NCI-H2227 treated with DMSO at 0.1 percent for 48 hours (cell line): Measurements from ENCODE around the gene CAPSL.
"Not testable (repeated sequence)": the region's sequence is repeated elsewhere in the genome, so short reads cannot be mapped to it uniquely, and the experiment has no call there.

Source experiments
- DNase-seq: peaks from one replicate; lab custom pipeline; 2025; lab: John Stamatoyannopoulos, UW

The CAPSL gene

DNA sequence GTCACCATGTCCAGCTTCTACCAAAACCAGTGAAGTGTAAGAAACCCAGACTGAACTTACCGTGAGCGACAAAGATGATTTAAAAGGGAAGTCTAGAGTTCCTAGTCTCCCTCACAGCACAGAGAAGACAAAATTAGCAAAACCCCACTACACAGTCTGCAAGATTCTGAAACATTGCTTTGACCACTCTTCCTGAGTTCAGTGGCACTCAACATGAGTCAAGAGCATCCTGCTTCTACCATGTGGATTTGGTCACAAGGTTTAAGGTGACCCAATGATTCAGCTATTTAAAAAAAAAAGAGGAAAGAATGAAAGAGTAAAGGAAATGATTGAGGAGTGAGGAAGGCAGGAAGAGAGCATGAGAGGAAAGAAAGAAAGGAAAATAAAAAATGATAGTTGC, 62.0 kb downstream of the CAPSL start:
- DNase-seq, result no peak

DNA sequence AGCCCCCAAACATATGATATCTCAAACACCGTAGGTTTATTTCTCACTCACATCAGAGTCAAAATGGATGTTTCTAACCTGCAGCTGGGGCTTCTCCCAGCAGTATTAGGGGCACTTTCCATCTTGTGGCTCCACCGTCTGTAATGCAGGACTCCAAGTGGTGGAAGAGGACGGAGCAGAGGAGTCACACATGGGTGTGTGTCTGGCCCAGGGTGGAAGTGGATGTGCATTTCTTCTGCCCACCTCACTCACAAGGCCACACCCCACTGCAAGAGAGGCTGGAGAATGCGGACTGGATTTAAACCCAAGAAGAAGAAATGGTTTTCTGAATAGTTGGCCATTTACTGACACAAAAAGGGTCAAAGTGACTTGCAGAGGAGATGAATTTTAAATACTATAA, 67.8 kb downstream of the CAPSL start:
- DNase-seq, result no peak

GRCh38 chr5:35869685-35870277, 68.6 kb downstream of the CAPSL start:
- no peak for DNase-seq

GRCh38 chr5:35867998-35868397, 70.4 kb downstream of the CAPSL start:
- DNase-seq, result no peak

DNA sequence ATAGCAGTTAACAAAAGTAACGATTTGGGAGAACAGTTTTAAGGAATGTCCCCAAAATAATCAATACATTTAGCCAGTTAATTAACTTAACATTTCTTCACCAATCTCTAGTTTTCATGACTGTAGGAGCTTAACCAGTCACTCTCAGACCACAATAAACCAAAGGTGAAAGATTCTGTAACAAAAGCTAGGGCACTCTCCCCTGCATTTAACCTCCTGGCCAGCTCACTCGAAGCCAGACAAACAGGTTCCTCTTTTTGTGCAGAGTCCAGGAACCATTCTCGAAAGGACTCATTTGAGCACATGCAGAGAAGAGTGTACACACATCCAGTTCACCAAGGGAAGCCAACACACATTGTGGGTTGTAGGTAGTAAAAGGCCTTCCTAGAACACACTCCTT, 75.3 kb downstream of the CAPSL start:
- DNase-seq, result no peak

DNA sequence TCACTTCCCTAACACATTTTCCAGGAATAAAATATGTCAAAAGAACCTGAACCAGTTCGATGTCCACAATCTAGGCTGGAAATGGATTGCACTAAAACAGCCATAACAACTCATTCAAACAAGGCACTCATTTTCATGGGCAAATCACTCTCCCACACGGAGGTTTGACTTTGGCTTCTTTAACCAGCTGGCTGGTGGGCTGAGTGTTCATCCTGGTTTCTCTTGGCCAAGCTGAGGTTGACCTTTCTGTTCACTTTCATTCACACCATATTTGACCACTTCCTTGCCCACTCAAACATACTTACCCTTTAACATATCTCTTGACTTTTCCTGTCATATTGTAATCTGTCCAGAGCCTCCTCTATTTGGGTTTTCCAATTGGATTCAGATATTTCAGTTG, 76.3 kb downstream of the CAPSL start:
- DNase-seq, result no peak

DNA sequence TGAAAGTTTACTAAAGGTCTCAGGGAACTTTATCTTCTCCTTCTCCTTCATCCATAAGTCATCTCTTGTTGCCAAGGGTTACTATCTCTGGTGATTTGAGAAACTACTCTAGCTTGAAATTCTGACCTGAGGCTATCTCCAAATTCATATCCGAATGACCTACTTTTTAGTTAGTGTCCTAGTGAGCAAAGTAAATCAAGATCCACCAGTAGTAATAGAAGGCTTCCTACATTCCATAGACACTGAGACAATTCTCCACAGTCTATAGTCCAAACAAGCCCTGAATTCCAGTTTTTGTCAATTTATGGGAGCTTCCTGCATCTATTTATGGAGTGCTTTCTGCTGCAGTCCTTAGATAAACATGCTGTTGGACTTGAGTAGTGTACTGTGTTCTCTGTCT, 76.7 kb downstream of the CAPSL start:
- DNase-seq, result no peak

DNA sequence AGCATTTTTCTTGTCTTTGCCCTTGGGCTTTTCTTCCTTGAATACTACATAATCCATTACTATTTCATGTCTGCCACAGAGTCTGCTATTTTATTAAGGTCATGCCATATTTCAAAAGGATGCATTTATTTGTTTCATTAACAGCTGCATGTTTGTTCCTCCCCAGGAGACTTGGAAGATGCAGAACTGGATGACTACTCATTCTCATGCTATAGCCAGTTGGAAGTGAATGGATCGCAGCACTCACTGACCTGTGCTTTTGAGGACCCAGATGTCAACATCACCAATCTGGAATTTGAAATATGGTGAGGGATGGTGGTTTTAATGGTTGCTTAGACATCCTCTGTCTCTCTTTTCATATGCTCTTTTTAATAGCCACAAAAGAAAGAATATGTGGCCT, 77.7 kb downstream of the CAPSL start:
- no peak for DNase-seq

GRCh38 chr5:35859101-35859661, 79.2 kb downstream of the CAPSL start:
- DNase-seq, result no peak

- DNase-seq, result no peak
Observed at GRCh38 chr5:35857606-35858205, 80.7 kb downstream of the CAPSL start.

DNA sequence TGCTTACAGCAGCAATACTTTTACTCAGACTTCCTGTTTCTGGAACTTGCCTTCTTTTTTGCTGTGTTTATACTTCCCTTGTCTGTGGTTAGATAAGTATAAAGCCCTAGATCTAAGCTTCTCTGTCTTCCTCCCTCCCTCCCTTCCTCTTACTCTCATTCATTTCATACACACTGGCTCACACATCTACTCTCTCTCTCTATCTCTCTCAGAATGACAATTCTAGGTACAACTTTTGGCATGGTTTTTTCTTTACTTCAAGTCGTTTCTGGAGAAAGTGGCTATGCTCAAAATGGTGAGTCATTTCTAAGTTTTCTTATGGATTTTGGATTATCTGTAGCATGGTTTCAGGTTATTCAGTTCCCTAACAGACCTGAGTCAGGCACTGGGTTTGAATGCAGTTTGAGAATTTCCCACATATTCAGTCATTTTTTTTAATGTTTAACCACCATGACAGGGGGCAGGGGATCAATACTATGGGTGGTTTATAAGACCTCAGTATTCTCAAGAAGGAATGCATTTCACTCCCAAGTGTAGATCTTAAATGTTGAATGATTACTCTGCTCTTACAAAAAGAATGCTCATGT, 81.6 kb downstream of the CAPSL start, which contains the start of gene IL7R:
Gene IL7R (plus strand): TSS at position 127 of the 587 bp plus-strand sequence. CDS start 87 bp downstream, at position 214.
- no peak for DNase-seq

DNA sequence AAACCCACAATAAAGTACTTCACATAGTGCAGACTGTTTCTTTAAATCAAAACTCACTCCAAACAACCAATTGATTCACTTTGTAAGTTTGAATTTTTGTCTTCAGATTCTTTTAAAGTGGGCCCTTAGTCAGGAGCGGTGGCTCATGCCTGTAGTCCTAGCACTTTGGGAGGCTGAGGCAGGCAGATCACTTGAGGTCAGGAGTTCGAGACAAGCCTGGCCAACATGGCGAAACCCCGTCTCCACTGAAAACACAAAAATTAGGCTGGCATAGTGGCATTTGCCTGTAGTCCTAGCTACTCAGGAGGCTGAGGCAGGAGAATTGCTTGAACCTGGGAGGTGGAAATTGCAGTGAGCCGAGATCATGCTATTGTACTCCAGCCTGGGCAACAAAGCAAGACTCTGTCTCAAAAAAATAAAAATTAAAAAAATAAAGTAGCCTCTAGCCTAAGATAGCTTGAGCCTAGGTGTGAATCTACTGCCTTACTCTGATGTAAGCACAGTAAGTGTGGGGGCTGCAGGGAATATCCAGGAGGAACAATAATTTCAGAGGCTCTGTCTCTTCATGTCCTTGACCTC, 82.1 kb downstream of the CAPSL start:
- DNase-seq, result not testable (repeated sequence)

DNA sequence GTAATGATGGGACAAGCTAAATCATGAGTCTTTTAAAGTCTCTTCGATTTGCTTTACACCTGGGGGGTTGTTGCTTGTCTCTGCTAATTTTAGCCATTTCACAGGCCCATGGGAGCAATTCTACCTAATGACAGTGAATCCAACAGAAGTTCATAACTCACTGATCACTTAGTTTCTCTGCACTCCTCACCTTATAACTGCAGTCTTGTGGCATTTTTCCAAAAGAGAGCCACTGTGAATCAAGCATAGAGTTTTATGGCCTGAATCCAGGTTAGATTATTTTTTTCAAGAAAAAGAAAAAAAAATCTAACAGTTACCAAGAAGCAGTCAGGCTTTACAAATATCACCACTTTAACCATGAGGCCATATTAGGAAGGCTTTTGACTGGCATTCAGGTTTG, 83.2 kb downstream of the CAPSL start:
- DNase-seq, result no peak
